Adrenal gland (tissue), 12 donors: ENCODE measurements around the gene MYCBP. TPM values are rescaled to one million over a fixed set of nuclear protein-coding genes. Genes with fewer than 3 reads are reported as not detected.

Experiments
- DNase-seq, 7 donors: peaks; one replicate each; pipeline ENCODE4 v3.0.0-alpha.2; 2019 to 2020
- H3K27ac ChIP-seq, 5 donors: fragments of 200-600 bp; sonication (generic) in 4 of 5; 1 replicate in 3 of 5; 2 replicates in 2 of 5; pipeline versions ENCODE4 v1.5.1 to v1.8.0; 2016 to 2020; ENCODE audit warnings: mild to moderate bottlenecking in 1 of 5
- H3K27me3 ChIP-seq: fragments of 200-600 bp; 2 replicates; pipeline ENCODE4 v1.8.0; 2021
- H3K36me3 ChIP-seq, 2 donors: fragments of 200-600 bp; replicated peaks in 1 of 2; 1 replicate in 1 of 2; 2 replicates in 1 of 2; pipeline versions ENCODE4 v1.5.1 to v1.8.0; 2018 to 2022
- H3K4me1 ChIP-seq, 2 donors: fragments of 200-600 bp; replicated peaks in 1 of 2; 1 replicate in 1 of 2; 2 replicates in 1 of 2; pipeline versions ENCODE4 v1.5.1 to v1.8.0; 2018 to 2021
- H3K4me3 ChIP-seq, 4 donors: fragments of 200-600 bp; sonication (generic) in 3 of 4; one replicate each; pipeline ENCODE4 v1.5.1; 2016 to 2018
- H3K9me3 ChIP-seq, 3 donors: fragments of 200-600 bp; sonication (generic) in 1 of 3; replicated peaks in 1 of 3; 1 replicate in 2 of 3; 2 replicates in 1 of 3; pipeline versions ENCODE4 v1.5.1 to v1.8.0; 2016 to 2021
- POLR2A ChIP-seq, 2 donors: fragments of 450-650 bp; IDR thresholded peaks; one replicate each; pipeline ENCODE4 v1.6.1; 2017; ENCODE audit warnings: antibody characterized with exemption in 2 of 2, mild to moderate bottlenecking in 2 of 2, moderate library complexity in 1 of 2
- WGBS, 4 donors: extraction: QIAGEN DNeasy Blood & Tissue Kit in 2 of 4; methylation state at CpG; one replicate each; pipeline versions ENCODE4 v1.1.5 to v1.1.7; 2013 to 2017; 5-methylcytosine and 5-hydroxymethylcytosine counted together
- intact Hi-C, 2 donors: fragments of 100-400 bp; cut with DNase I; formaldehyde crosslinking; loops; one replicate each; pipeline versions ENCODE4 v1.14.1 to v1.15.0; 2022 to 2023
- polyA plus RNA-seq, 3 donors: library from polyadenylated mRNA; stranded (reverse); fragments of 200-250 nt in 2 of 3; fragments of 350-450 nt in 1 of 3; fragmentation: Illumina TruSeq in 1 of 3; extraction: RNeasy Lipid Tissue Mini Kit (QIAGEN cat#74804) in 1 of 3; gene quantifications; one replicate each; pipeline ENCODE4 v1.2.3, GENCODE V29; 2013 to 2014
- total RNA-seq, 9 donors: library from RNA; depleted of rRNA in 4 of 9; stranded (reverse); fragments of >200 nt in 4 of 9; fragments of 120-200 nt in 1 of 9; fragmentation: NEBNext Ultra II Directional in 1 of 9; extraction: Animal tissue kit (Norgen Biotek cat#: 25700) in 1 of 9; gene quantifications; one replicate each; pipeline versions ENCODE4 v1.1.0 to v1.2.4, GENCODE V29; 2013 to 2023
- TF ChIP-seq, protein P1 (sequence below), 6 experiments: fragments of 450-650 bp in 4 of 6; fragments of 200-600 bp in 2 of 6; sonication (generic) in 1 of 6; IDR thresholded peaks; 1 replicate in 5 of 6; 2 replicates in 1 of 6; pipeline versions ENCODE4 v1.5.1 to v1.8.0; 2016 to 2021; ENCODE audit warnings: antibody characterized with exemption in 6 of 6, mild to moderate bottlenecking in 2 of 6, moderate library complexity in 1 of 6
- donor health status: healthy with polysubstance abuse.
- donor health status: Bipolar disorder and iron deficiency.
- donor health status: DM: yes; HTN: yes; CAD: no.
- donor health status: DM: no; HTN: no; CAD: no.
- donor health status: DM: no; HTN: no; CAD: no.
- donor health status: DM: yes; HTN: yes; CAD: no.

MYCBP gene
- total and polyA plus RNA-seq, 12 donors, result 5.5 to 97.3 (median 18.4) TPM

DNA sequence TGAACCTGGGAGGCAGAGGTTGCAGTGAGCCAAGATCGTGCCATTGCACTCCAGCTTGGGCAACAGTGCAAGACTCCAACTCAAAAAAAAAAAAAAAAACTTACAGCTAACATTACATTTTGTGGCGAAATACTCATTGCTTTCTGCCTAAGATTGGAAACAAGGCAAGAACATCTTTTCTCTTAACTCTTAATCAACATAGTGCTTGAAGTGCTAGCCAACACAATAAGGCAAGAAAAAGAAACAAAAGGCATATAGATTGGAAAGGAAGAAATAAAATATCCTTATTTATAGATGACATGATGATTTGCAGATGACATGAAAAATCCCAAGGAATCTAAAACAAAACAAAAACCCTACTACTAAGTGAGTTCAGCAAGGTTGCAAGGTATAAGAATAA, 32.8 kb upstream of the MYCBP start:
- DNase-seq, result no peak
- Histone ChIP-seq H3K27ac (no peak overlapping the region), H3K36me3 (no peaks in the 10 kb centered on the region), H3K4me1 (no peaks in the 10 kb centered on the region), H3K27me3 (no peaks in the 10 kb centered on the region), H3K9me3 (peaks cover 0 to 7% (median 0%) of the 10 kb centered on the region in 3 donors), H3K4me3 (no peak overlapping the region)
- WGBS, 4 donors, result 96 to 100% (median 98%) methylated on average over 2 of the region's 2 CpGs
- intact Hi-C loops, result no loop called here
- TF ChIP-seq, protein P1, sequence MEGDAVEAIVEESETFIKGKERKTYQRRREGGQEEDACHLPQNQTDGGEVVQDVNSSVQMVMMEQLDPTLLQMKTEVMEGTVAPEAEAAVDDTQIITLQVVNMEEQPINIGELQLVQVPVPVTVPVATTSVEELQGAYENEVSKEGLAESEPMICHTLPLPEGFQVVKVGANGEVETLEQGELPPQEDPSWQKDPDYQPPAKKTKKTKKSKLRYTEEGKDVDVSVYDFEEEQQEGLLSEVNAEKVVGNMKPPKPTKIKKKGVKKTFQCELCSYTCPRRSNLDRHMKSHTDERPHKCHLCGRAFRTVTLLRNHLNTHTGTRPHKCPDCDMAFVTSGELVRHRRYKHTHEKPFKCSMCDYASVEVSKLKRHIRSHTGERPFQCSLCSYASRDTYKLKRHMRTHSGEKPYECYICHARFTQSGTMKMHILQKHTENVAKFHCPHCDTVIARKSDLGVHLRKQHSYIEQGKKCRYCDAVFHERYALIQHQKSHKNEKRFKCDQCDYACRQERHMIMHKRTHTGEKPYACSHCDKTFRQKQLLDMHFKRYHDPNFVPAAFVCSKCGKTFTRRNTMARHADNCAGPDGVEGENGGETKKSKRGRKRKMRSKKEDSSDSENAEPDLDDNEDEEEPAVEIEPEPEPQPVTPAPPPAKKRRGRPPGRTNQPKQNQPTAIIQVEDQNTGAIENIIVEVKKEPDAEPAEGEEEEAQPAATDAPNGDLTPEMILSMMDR (IDR thresholded peaks at IDR 0.05), result no peak
- no peak for TF ChIP-seq POLR2A (IDR thresholded peaks at IDR 0.05)

DNA sequence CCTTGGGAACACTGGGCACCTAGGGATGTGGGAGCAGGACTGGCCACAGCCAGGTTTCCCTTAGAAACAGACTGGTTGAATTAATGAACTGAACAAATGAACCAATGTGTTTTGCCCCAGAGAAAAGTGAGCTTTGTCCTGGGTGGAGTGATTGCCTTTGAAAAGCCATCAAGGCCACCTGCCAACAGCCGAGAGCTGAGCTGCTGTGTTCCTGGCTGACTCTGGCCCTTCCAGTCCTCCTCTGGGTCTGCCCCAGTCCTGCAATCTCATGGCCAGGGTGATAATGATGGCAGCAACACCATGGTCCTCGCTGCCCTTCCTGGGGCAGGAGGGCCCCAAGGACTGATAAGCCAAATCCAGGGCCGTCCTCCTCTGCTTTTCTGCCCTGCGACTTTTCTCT, 26.4 kb upstream of the MYCBP start:
- Histone ChIP-seq H3K9me3 (no peaks in the 10 kb centered on the region), H3K4me1 (no peaks in the 10 kb centered on the region), H3K36me3 (no peaks in the 10 kb centered on the region), H3K27me3 (no peaks in the 10 kb centered on the region), H3K27ac (no peak overlapping the region), H3K4me3 (no peak overlapping the region)
- WGBS, 4 donors, result 57 to 82% (median 66%) methylated on average over 4 of the region's 4 CpGs
- TF ChIP-seq, protein P1 (IDR thresholded peaks at IDR 0.05), result no peak
- TF ChIP-seq POLR2A (IDR thresholded peaks at IDR 0.05), result no peak
- no peak for DNase-seq
- intact Hi-C loops, result no loop called here

DNA sequence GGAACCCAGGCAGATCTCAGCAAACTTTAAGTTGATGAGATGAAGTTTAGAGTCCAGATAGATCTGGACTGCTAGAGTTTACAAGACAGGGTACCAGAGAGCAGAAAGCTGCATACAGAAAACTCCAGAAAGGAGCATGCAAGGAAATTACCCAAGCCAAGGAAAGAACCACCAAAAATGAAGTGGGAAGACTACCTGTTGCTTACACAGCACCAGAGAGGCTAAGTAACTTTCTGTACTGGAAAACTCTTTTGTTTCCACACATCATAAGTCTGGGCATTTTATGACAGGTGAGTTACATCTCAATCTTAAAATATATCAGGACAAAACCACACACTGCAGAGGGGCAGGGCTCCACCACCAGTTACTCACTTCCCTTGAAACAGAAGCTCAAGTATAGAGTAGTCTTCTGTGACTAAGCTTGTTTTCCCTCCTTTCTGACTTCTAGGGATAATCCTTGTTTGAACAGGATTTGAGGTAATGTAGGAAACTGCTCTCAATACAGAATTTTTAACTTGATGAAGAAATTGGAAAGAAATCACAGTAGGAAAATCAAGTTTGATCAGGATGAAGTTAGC, 25.6 kb upstream of the MYCBP start:
- no peaks in the 10 kb centered on the region for H3K4me1 ChIP-seq
- TF ChIP-seq, protein P1 (IDR thresholded peaks at IDR 0.05), result no peak
- no peak for TF ChIP-seq POLR2A (IDR thresholded peaks at IDR 0.05)
- no peaks in the 10 kb centered on the region for H3K9me3 ChIP-seq
- no peak overlapping the region for H3K4me3 ChIP-seq
- DNase-seq, result no peak
- no peaks in the 10 kb centered on the region for H3K36me3 ChIP-seq
- intact Hi-C loops, result no loop called here
- H3K27ac ChIP-seq, result no peak overlapping the region
- H3K27me3 ChIP-seq, result no peaks in the 10 kb centered on the region

DNA sequence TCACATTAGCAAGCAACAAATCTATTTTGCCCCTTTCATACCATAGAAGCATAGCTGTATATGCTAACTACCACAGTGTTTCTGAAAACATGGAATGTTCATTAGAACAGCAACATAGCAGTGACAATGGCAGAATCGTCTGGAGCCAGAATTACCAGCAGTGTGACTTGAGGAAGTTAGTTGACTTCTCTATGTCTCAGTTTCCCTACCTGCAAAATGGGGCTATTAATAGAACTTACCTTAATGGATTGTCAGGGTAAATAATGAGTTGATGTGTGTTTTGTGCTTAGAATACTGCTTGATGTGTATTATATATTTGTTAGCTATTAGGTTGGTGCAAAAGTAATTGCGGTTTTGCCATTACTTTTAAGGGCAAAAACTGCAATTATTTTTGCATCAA, 23.0 kb upstream of the MYCBP start:
- H3K27ac ChIP-seq, result no peak overlapping the region
- H3K9me3 ChIP-seq, result no peaks in the 10 kb centered on the region
- 94 to 100% (median 98%) methylated on average over 2 of the region's 2 CpGs for WGBS, 4 donors
- H3K27me3 ChIP-seq, result no peaks in the 10 kb centered on the region
- no peaks in the 10 kb centered on the region for H3K4me1 ChIP-seq
- H3K36me3 ChIP-seq, result no peaks in the 10 kb centered on the region
- TF ChIP-seq POLR2A (IDR thresholded peaks at IDR 0.05), result no peak
- TF ChIP-seq, protein P1 (IDR thresholded peaks at IDR 0.05), result no peak
- H3K4me3 ChIP-seq, result no peak overlapping the region
- DNase-seq, result no peak
- intact Hi-C loops, result no loop called here
